ENCODE data around the gene RNFT2.
A peak's percentile ranks its signal among the peaks of the same experiment; 100 is the strongest.

RNFT2 gene, protein sequence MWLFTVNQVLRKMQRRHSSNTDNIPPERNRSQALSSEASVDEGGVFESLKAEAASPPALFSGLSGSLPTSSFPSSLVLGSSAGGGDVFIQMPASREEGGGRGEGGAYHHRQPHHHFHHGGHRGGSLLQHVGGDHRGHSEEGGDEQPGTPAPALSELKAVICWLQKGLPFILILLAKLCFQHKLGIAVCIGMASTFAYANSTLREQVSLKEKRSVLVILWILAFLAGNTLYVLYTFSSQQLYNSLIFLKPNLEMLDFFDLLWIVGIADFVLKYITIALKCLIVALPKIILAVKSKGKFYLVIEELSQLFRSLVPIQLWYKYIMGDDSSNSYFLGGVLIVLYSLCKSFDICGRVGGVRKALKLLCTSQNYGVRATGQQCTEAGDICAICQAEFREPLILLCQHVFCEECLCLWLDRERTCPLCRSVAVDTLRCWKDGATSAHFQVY

DNA sequence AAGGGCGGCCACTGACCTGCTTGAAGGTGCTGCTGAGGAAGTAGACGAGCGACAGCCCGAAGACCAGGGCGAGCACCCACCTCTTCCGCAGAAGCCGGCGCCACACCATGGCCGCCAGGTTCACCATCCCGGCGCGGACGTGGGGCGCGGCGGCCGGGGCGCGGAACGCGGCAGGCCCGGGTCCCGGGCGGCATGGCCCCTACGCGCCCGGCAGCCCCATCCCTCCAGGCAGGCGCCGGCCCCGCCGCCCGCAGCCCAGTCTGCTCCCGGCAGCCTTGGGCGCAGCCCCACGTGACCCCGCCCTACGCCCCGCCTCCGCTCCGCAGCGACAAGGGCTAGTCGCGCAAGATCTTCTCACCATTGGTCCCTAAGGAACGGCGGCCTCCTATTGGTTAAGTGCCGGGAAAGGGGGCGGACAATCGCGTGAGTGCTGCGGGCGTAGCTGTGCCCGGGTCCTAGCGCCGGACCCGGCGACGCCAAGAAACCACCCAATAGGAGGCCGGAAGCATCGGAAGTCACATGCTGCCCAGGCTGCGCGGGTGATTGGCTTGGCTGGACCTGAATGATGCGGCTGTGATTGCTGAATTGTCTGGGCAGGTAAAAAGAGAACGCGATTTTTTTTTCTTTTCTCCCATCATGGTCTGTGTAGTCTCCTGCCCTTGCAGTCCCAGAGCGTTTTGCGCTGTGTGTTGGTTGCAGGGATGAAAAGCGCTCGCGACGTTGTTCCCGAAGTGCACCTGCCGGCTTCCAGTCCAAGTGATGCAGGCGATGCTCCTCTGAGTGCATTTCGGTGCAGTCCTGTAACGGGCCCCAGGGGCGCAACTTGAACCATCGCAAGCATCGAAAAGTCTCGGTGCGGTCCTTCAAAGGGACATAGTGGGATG lies at the start of gene RNFT2, which contains the start of gene SPRING1:
Gene RNFT2 (plus strand): TSS at position 542 of the 884 bp plus-strand sequence. CDS start 2,183 bp downstream, outside the sequence.
Gene SPRING1 (minus strand): TSS at position 296 of the 884 bp plus-strand sequence. CDS start 169 bp downstream, at position 127.
- peak; percentile 100 for DNase-seq (ENCODE audit: low read depth)
- H3K9ac ChIP-seq (ENCODE audit: low read length): peak within 1 kb of the TSS; percentile 94

DNA sequence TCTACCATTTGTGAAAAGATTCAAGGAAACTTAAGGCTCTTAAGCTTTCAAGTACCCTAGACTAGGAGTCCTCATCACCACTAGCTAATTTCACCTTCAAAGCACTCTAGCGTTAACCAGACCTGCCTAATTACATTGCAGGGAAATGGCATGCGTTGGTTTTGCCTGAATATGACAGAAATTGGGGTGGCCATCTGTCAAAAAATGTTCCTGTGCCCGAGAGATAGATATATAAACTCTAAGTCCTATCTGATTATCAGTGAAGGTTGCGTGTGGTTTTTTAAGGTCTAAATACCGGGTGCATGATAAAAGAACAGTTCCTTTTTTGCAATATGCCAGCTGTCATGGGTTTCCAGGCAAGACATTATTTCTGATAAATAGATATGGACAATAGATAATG lies 48.6 kb upstream of the RNFT2 start:
- H3K4me3 ChIP-seq (ENCODE audit: low read length): no peak overlapping the region

More for the DNA sequence above, at the start of gene RNFT2, which contains the start of gene SPRING1:
- H3K4me3 ChIP-seq (ENCODE audit: low read length): peak within 1 kb of the TSS; percentile 98
- H3K27me3 ChIP-seq (replicated peaks; ENCODE audit: control insufficient read depth, insufficient read depth, low read length): no peaks in the 10 kb centered on the region
- peaks cover 10% of the 10 kb centered on the region for H3K4me1 ChIP-seq (ENCODE audit: control insufficient read depth, insufficient read depth, low read length)
- peaks cover 11% of the 10 kb centered on the region for H3K36me3 ChIP-seq (ENCODE audit: control insufficient read depth, insufficient read depth, low read length, severe bottlenecking)
- H3K9me3 ChIP-seq (ENCODE audit: control insufficient read depth, low read length): no peaks in the 10 kb centered on the region

DNA sequence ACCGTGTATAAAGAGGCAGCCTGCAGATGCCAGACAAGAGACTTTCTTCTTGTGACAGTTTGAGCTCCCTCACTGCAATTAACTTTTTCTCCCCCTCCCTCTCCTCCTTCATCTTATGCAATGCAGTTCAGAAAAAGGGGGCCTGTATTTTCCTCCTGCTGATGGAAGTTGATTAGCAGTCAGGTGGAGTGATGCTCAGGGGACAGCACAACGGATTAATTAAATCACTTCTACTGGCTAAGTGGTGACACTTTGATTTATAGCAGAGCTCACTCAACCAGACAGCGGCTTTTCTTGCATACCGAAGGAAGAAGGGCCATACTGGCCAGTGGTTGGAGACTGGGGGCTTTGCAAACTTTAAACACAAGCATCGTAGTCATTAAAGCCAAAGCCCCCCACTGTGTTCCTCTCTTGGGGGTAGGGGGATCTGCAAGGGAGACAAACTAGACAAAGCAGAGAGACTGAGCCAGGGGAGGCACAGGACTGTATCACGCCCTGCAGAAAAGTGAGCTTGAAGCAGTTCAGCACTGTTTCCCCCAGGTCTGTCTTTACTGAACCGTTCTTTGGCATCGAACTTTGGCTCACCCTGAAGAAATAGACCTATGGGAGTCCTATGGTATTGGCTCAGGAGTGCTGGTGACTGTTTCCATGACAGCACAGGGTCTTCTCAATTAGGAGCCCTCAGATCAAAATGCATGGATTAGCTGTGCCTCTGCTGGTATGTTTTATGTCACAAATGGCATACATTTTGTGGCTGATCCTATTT lies 48.0 kb upstream of the RNFT2 start:
- Histone ChIP-seq H3K36me3 (ENCODE audit: control insufficient read depth, insufficient read depth, low read length, severe bottlenecking) (no peaks in the 10 kb centered on the region), H3K4me1 (ENCODE audit: control insufficient read depth, insufficient read depth, low read length) (peaks cover 7% of the 10 kb centered on the region), H3K9me3 (ENCODE audit: control insufficient read depth, low read length) (no peaks in the 10 kb centered on the region), H3K9ac (ENCODE audit: low read length) (no peak overlapping the region), H3K27me3 (replicated peaks; ENCODE audit: control insufficient read depth, insufficient read depth, low read length) (peaks cover 38% of the 10 kb centered on the region), H3K4me3 (ENCODE audit: low read length) (no peak overlapping the region)
- DNase-seq (ENCODE audit: low read depth): no peak

More for the DNA sequence above, 48.6 kb upstream of the RNFT2 start:
- Histone ChIP-seq H3K4me1 (ENCODE audit: control insufficient read depth, insufficient read depth, low read length) (peaks cover 7% of the 10 kb centered on the region), H3K27me3 (replicated peaks; ENCODE audit: control insufficient read depth, insufficient read depth, low read length) (peaks cover 31% of the 10 kb centered on the region), H3K36me3 (ENCODE audit: control insufficient read depth, insufficient read depth, low read length, severe bottlenecking) (no peaks in the 10 kb centered on the region), H3K9me3 (ENCODE audit: control insufficient read depth, low read length) (no peaks in the 10 kb centered on the region), H3K9ac (ENCODE audit: low read length) (no peak overlapping the region)
- DNase-seq (ENCODE audit: low read depth): no peak

DNA sequence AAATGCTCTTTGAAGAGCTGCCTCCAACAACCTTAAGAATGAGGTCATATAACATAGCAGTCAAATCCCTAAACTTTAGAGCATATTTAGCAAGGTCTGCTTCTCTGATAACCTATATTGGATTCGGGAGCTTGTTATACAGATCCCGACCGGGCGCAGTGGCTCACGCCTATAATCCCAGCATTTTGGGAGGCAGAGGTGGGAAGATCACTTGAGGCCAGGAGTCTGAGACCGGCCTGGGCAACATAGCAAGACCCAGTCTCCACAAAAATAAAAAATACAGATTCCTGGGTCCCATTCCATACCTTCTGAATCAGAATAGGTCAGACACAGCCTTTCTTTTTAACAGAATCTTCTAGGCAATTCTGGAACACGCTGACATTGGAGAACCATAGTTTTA lies 46.9 kb upstream of the RNFT2 start:
- Histone ChIP-seq H3K27me3 (replicated peaks; ENCODE audit: control insufficient read depth, insufficient read depth, low read length) (peaks cover 41% of the 10 kb centered on the region), H3K4me1 (ENCODE audit: control insufficient read depth, insufficient read depth, low read length) (peaks cover 7% of the 10 kb centered on the region), H3K9me3 (ENCODE audit: control insufficient read depth, low read length) (no peaks in the 10 kb centered on the region), H3K4me3 (ENCODE audit: low read length) (no peak overlapping the region), H3K36me3 (ENCODE audit: control insufficient read depth, insufficient read depth, low read length, severe bottlenecking) (no peaks in the 10 kb centered on the region), H3K9ac (ENCODE audit: low read length) (no peak overlapping the region)
- DNase-seq (ENCODE audit: low read depth): no peak

DNA sequence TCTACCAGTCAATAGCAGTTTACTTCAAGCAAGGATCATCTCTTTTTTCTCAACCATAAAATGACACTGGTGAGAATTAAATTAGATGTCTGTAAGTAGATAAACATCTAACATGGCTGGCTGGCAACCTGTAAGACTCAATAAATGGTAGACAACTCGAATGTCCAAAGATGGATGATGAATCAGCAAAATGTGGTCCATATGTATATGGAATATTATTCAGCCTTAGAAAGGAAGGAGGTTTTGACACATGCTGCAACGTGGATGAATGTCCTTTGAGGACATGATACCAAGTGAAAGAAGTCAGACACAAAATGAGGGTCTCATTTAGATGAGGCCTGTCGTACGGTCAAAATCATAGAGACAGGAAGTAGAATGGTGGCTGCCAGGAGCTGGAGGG lies 46.5 kb upstream of the RNFT2 start:
- H3K27me3 ChIP-seq (replicated peaks; ENCODE audit: control insufficient read depth, insufficient read depth, low read length): peaks cover 41% of the 10 kb centered on the region
- H3K4me3 ChIP-seq (ENCODE audit: low read length): no peak overlapping the region
- no peaks in the 10 kb centered on the region for H3K9me3 ChIP-seq (ENCODE audit: control insufficient read depth, low read length)
- no peak overlapping the region for H3K9ac ChIP-seq (ENCODE audit: low read length)
- no peaks in the 10 kb centered on the region for H3K36me3 ChIP-seq (ENCODE audit: control insufficient read depth, insufficient read depth, low read length, severe bottlenecking)
- DNase-seq (ENCODE audit: low read depth): no peak
- peaks cover 7% of the 10 kb centered on the region for H3K4me1 ChIP-seq (ENCODE audit: control insufficient read depth, insufficient read depth, low read length)

DNA sequence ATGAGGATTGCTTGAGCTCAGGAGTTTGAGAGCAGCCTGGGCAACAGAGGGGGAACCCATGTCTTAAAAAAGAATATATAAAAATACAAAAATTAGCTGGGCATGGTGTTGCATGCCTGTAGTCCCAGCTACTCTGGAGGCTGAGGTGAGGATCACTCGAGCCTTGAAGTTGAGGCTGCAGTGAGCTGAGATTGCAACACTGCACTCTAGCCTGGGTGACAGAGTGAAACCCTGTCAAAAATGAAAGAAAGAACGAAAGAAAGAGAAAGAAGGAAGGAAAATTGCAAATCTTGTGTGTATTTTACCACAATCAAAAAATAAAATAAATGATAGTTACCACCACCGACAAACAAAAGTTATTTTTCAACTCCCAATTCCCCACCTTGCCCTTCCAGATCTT lies 45.5 kb upstream of the RNFT2 start:
- Histone ChIP-seq H3K27me3 (replicated peaks; ENCODE audit: control insufficient read depth, insufficient read depth, low read length) (peaks cover 41% of the 10 kb centered on the region), H3K36me3 (ENCODE audit: control insufficient read depth, insufficient read depth, low read length, severe bottlenecking) (no peaks in the 10 kb centered on the region), H3K4me3 (ENCODE audit: low read length) (no peak overlapping the region), H3K9me3 (ENCODE audit: control insufficient read depth, low read length) (no peaks in the 10 kb centered on the region), H3K9ac (ENCODE audit: low read length) (no peak overlapping the region), H3K4me1 (ENCODE audit: control insufficient read depth, insufficient read depth, low read length) (peaks cover 7% of the 10 kb centered on the region)
- no peak for DNase-seq (ENCODE audit: low read depth)

DNA sequence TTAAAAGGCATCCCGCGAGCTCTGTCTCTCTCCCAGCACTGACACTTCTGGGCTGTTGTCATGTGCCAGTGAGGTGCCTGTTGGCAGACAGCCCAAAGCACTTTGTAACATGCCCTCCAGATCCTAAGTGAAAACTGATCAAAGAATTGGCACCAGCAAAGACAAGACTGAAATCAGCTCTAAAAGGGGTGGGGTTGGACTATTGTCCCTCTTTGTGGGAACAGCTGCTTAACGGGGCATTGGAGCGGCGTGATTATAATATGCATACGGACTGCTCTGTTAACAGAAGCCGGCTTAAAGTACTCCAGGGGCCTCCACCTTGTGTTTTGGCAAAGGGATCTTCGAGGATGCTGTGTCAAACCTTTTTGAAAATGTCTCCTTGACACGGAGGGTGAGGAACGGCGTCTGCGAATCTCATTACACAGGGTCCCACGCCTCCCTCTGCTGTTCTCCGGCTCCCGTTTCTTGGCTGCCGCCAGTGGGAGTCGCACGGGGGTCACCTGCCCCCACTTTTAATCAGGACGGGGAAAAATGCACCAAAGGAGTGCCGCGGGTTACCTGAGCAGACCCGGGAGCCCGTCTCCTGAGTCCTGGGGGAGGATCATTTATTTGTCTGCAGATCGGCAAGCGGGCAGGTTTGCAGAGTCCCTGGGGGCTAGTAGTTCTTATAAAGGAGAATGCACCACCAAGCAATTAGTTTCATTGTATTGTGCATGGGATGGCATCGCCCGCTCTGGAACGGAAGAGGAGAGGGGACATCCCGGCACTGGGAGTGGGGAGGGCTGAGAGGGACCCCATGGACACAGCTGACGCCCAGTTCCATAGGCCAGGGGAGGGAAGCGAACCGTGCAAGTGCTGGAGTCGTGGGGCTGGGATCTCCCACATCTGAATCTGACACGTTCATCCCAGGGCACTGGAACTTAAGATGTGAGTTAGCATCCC lies 44.6 kb upstream of the RNFT2 start:
- DNase-seq (ENCODE audit: low read depth): no peak
- Histone ChIP-seq H3K36me3 (ENCODE audit: control insufficient read depth, insufficient read depth, low read length, severe bottlenecking) (no peaks in the 10 kb centered on the region), H3K27me3 (replicated peaks; ENCODE audit: control insufficient read depth, insufficient read depth, low read length) (peaks cover 41% of the 10 kb centered on the region), H3K4me3 (ENCODE audit: low read length) (peak overlapping the region; percentile 56), H3K4me1 (ENCODE audit: control insufficient read depth, insufficient read depth, low read length) (peaks cover 7% of the 10 kb centered on the region), H3K9ac (ENCODE audit: low read length) (no peak overlapping the region), H3K9me3 (ENCODE audit: control insufficient read depth, low read length) (no peaks in the 10 kb centered on the region)

DNA sequence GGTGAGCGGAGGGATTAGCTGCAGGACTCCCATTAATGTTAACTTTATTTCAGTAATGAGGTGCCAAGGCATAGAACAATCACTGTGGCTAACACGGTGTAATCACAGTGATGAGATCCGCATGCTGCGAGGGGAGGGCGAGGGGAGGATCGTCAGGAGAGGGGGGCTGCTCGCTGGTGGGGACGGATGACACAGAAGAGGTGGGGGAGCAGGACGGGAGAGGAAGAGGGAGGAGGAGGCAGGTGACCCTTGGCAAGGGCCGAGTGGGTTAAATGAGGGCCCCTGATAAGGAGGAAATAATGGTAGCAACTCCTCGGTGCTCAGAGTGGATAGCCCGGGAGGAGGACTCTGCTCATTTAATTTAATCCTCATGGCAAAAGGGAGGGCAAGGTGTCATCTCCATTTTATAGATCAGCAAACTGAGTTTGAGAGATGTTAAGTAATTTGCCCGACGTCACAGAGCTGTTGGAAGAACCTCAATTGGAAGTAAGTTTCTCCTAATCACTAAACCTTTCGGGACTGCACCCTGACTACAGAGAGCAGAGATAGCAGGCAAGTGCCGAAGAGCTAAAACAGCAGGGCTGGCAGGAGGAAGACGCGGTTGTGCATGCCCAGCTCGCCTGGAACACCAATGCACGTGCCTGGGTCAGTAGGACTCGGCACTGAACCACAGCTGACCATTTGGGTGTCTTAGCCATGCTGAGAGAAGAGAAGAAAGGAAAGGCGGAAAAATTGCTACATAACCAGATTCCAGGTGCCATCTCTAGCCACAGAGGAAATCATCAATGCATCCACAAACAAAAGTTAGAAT lies 43.3 kb upstream of the RNFT2 start:
- peaks cover 35% of the 10 kb centered on the region for H3K27me3 ChIP-seq (replicated peaks; ENCODE audit: control insufficient read depth, insufficient read depth, low read length)
- no peak overlapping the region for H3K9ac ChIP-seq (ENCODE audit: low read length)
- no peak overlapping the region for H3K4me3 ChIP-seq (ENCODE audit: low read length)
- DNase-seq (ENCODE audit: low read depth): no peak
- H3K9me3 ChIP-seq (ENCODE audit: control insufficient read depth, low read length): no peaks in the 10 kb centered on the region
- peaks cover 7% of the 10 kb centered on the region for H3K4me1 ChIP-seq (ENCODE audit: control insufficient read depth, insufficient read depth, low read length)
- H3K36me3 ChIP-seq (ENCODE audit: control insufficient read depth, insufficient read depth, low read length, severe bottlenecking): no peaks in the 10 kb centered on the region

DNA sequence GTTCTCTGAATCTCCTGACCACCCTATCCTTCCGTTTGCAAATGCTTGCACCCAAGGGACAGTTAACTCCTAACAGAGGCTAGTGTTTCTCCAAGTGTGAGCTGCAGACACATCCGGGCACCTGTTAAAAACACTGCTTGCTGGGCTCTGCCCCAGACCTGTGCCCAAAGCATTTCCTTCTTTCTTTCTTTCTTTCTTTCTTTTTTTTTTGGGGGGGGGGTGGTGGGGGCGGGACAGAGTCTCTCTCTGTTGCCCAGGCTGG lies 42.7 kb upstream of the RNFT2 start:
- DNase-seq (ENCODE audit: low read depth): no peak
- Histone ChIP-seq H3K27me3 (replicated peaks; ENCODE audit: control insufficient read depth, insufficient read depth, low read length) (peaks cover 30% of the 10 kb centered on the region), H3K4me1 (ENCODE audit: control insufficient read depth, insufficient read depth, low read length) (peaks cover 7% of the 10 kb centered on the region), H3K9me3 (ENCODE audit: control insufficient read depth, low read length) (no peaks in the 10 kb centered on the region), H3K4me3 (ENCODE audit: low read length) (no peak overlapping the region), H3K36me3 (ENCODE audit: control insufficient read depth, insufficient read depth, low read length, severe bottlenecking) (no peaks in the 10 kb centered on the region), H3K9ac (ENCODE audit: low read length) (no peak overlapping the region)

DNA sequence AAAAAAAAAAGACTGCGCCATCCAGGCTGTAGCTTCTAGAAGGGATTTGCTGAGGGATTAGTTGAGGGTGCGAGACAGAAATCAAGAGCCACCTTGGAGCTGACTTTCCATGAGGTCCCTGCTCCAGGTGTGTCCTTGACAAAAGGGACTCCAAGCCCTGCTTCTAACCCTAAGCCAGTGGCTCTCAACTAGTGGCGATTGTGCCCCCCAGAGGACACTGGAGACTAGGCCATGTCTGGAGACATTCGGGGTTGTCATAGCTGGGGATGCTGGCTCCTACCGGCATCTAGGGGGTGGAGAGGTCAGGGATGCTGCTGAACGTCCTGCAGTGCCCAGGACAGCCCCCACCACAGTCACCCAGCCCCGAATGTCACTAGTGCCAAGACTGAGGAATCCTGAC lies 40.8 kb upstream of the RNFT2 start:
- no peak for DNase-seq (ENCODE audit: low read depth)

More for the DNA sequence above, 40.8 kb upstream of the RNFT2 start:
- Histone ChIP-seq H3K9me3 (ENCODE audit: control insufficient read depth, low read length) (no peaks in the 10 kb centered on the region), H3K4me1 (ENCODE audit: control insufficient read depth, insufficient read depth, low read length) (peaks cover 7% of the 10 kb centered on the region), H3K4me3 (ENCODE audit: low read length) (no peak overlapping the region), H3K36me3 (ENCODE audit: control insufficient read depth, insufficient read depth, low read length, severe bottlenecking) (no peaks in the 10 kb centered on the region), H3K9ac (ENCODE audit: low read length) (no peak overlapping the region), H3K27me3 (replicated peaks; ENCODE audit: control insufficient read depth, insufficient read depth, low read length) (peaks cover 30% of the 10 kb centered on the region)

Measured in adipocyte (in vitro differentiated cells).